Brain microvascular endothelial cell (primary cell): Measurements from ENCODE around the gene TMEM213.
"Not testable (repeated sequence)": the region's sequence is repeated elsewhere in the genome, so short reads cannot be mapped to it uniquely, and the experiment has no call there.

Source experiments
- DNase-seq: peaks from one replicate; pipeline ENCODE4 v3.0.0-alpha.2; 2020
- H3K27ac ChIP-seq: fragments of 250-450 bp; sonication (Bioruptor Pico); 2 replicates; pipeline ENCODE4 v1.5.1; 2020; ENCODE audit warnings: mild to moderate bottlenecking, moderate library complexity
- H3K27me3 ChIP-seq: fragments of 250-450 bp; sonication (Bioruptor Pico); replicated peaks from 2 replicates; pipeline ENCODE4 v1.5.1; 2020; ENCODE audit warnings: mild to moderate bottlenecking
- H3K36me3 ChIP-seq: fragments of 250-450 bp; sonication (Bioruptor Pico); replicated peaks from 2 replicates; pipeline ENCODE4 v1.5.1; 2020; ENCODE audit warnings: mild to moderate bottlenecking
- H3K4me3 ChIP-seq: 2 replicates; pipeline ENCODE4 v1.5.1; 2011; ENCODE audit warnings: low read depth, mild to moderate bottlenecking, control low read depth, low read length, moderate library complexity
- in situ Hi-C: cut with HindIII; loops from 2 replicates; pipeline ENCODE4 v1.10.0; 2017; ENCODE audit warnings: low sequenced_read_pairs, low pct_ligation_motif_present
- TF ChIP-seq, protein P1 (sequence below): IDR thresholded peaks from 2 replicates; pipeline ENCODE4 v1.5.1; 2011; ENCODE audit warnings: low read depth, mild to moderate bottlenecking, moderate library complexity, low read length, control low read depth, inconsistent platforms; ENCODE audit errors: missing control alignments

TMEM213 gene

DNA sequence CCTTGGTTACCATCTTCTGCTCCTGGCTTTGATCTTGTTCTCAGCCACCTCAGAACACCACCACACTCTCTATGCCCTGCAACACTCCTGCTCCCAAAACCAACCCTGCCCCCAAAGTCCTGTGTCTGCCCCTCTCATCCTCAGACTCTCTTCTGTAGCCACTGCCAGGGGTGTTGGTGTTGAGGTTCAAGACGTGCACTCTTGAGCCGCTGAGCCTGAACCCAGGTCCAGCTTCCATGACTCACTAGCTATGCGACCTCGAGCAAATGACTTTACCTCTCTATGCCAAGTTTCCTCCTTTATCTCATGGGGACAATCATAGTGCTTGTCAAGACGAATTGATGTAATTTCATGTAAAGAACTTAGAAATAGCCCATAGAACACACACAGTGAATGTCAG lies 1.0 kb downstream of the TMEM213 start:
- peaks cover 3% of the 10 kb centered on the region for H3K27me3 ChIP-seq
- in situ Hi-C loops: no loop called here
- H3K27ac ChIP-seq: no peak overlapping the region
- DNase-seq: no peak
- no peak overlapping the region for H3K4me3 ChIP-seq
- TF ChIP-seq, protein P1, sequence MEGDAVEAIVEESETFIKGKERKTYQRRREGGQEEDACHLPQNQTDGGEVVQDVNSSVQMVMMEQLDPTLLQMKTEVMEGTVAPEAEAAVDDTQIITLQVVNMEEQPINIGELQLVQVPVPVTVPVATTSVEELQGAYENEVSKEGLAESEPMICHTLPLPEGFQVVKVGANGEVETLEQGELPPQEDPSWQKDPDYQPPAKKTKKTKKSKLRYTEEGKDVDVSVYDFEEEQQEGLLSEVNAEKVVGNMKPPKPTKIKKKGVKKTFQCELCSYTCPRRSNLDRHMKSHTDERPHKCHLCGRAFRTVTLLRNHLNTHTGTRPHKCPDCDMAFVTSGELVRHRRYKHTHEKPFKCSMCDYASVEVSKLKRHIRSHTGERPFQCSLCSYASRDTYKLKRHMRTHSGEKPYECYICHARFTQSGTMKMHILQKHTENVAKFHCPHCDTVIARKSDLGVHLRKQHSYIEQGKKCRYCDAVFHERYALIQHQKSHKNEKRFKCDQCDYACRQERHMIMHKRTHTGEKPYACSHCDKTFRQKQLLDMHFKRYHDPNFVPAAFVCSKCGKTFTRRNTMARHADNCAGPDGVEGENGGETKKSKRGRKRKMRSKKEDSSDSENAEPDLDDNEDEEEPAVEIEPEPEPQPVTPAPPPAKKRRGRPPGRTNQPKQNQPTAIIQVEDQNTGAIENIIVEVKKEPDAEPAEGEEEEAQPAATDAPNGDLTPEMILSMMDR: no peak
- H3K36me3 ChIP-seq: no peaks in the 10 kb centered on the region

DNA sequence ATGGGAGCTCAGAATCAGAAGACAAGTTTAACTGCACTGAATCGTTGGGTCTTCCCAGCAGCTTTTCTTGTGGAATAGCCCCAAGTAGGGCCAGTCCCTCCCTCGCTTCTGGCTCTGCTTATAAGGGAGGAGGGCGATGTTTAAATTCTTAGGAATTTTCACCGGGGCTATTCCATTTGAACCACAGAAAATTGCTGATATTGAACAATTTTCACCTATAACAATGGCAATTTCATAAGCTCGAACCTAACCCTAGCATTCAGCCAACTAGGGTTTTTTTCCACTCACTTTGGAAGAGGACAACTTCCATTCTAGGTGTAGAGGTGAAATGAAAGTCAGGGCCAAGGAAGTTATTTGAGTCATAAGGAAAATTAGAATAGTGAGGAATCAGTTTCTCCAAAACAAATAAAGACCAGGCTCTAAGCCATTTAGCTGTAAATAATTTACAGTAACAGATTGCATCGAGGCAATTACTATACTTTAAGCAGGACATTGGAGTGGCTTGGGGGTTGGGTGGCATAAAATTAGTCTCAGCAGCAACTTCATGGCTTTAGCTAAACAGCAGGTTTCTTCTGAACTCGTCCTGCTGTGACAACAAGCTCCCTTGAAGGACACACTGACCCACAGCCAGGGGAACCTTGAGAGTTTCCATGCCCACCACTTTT lies 1.7 kb downstream of the TMEM213 start:
- peaks cover 3% of the 10 kb centered on the region for H3K27me3 ChIP-seq
- H3K36me3 ChIP-seq: no peaks in the 10 kb centered on the region
- no peak for DNase-seq
- in situ Hi-C loops: no loop called here
- TF ChIP-seq, protein P1: no peak
- no peak overlapping the region for H3K4me3 ChIP-seq
- H3K27ac ChIP-seq: no peak overlapping the region

DNA sequence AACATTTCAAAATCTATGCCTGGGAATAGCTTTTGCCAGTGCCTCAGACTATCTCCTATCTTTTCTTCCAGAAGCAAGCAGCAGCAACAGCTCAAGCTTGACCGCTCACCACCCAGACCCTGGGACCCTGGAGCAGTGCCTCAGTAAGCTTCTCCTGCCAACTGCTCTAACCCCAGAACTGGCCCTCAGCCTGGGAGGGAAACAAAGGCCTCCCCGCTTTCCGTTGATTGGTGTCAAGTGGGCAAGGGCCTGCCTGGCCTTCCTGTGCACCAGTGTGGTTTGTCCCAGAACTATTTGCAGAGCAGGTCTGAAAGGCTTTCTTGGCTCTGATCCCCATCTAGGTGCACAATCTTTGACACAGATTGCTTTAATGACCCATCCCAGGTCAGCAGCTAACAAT lies 3.5 kb downstream of the TMEM213 start:
- TF ChIP-seq, protein P1: no peak
- Histone ChIP-seq H3K27me3 (peaks cover 3% of the 10 kb centered on the region), H3K36me3 (no peaks in the 10 kb centered on the region), H3K4me3 (no peak overlapping the region), H3K27ac (no peak overlapping the region)
- in situ Hi-C loops: no loop called here
- DNase-seq: no peak

DNA sequence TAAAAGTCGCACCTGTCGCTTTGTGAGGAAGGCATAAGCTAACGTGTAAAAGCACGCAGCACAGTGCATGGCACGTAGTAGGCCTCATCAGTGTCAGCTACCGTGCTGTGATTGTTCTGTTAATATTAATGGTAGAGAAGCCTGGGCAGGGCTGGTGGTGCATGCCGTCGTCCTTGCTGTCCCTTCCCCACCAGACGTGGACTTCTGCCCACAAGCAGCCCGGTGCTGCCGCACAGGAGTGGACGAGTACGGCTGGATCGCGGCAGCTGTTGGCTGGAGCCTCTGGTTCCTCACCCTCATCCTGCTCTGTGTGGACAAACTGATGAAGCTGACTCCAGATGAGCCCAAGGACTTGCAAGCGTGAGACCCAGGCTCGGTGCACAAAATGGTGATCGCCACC lies 4.9 kb downstream of the TMEM213 start:
- no peak for DNase-seq
- in situ Hi-C loops: no loop called here
- Histone ChIP-seq H3K4me3 (no peak overlapping the region), H3K36me3 (no peaks in the 10 kb centered on the region), H3K27me3 (no peaks in the 10 kb centered on the region), H3K27ac (no peak overlapping the region)
- TF ChIP-seq, protein P1: no peak

DNA sequence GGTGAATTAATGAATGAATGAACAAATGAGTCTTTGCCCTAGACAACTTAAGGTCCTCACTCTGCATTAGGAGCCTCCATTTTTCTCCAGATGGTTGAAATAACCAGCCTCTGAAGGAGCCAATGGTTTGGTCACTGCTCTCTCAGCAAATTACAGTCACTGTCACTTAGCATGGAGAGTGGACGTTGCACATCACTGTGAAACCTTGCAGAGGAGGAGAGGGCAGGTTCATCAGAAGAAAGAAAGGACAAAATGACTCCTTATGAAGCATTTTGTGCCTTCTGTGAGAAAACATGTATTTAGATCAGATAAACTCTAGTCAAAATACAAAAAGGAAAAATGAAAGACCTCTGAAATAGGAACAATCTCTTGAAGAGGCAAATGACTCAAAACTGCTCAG lies 6.8 kb downstream of the TMEM213 start:
- TF ChIP-seq, protein P1: no peak

DNA sequence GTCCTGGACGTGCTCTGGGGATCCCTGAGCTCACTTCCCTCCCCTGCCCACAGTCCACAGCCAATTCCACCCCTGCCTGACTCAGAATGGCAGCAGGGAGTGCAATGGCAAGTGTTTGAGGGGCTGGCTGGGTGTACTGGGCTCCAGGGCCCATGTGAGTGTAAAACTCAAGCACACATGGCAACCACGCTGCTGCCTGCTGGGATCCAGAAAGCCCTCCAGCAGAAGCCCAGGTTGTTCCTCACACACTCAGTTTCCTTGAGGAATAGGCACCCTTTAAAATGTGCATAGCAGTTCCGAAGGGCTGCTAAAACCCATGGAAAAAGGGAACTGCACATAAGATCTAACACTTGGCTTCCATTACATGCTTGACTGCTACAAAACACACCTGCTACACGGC lies 11.6 kb downstream of the TMEM213 start:
- H3K4me3 ChIP-seq: no peak overlapping the region
- H3K27ac ChIP-seq: no peak overlapping the region
- in situ Hi-C loops: no loop called here

More for the DNA sequence above, 6.8 kb downstream of the TMEM213 start:
- no peak overlapping the region for H3K4me3 ChIP-seq
- no peaks in the 10 kb centered on the region for H3K27me3 ChIP-seq
- DNase-seq: no peak
- in situ Hi-C loops: no loop called here
- H3K36me3 ChIP-seq: no peaks in the 10 kb centered on the region
- no peak overlapping the region for H3K27ac ChIP-seq

DNA sequence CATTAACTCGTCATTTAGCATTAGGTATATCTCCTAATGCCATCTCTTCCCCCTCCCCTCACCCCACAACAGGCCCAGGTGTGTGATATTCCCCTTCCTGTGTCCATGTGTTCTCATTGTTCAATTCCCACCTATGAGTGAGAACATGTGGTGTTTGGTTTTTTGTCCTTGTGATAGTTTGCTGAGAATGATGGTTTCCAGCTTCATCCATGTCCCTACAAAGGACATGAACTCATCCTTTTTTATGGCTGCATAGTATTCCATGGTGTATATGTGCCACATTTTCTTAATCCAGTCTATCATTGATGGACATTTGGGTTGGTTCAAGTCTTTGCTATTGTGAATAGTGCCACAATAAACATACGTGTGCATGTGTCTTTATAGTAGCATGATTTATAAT lies 13.5 kb downstream of the TMEM213 start:
- DNase-seq, in situ Hi-C loops, H3K4me3 ChIP-seq, H3K36me3 ChIP-seq, H3K27ac ChIP-seq, H3K27me3 ChIP-seq: not testable (repeated sequence)

More for the DNA sequence above, 11.6 kb downstream of the TMEM213 start:
- TF ChIP-seq, protein P1: no peak
- Histone ChIP-seq H3K36me3 (no peaks in the 10 kb centered on the region), H3K27me3 (no peaks in the 10 kb centered on the region)
- DNase-seq: no peak
